Measurements from ENCODE around the gene ZDHHC18. TPM values are rescaled to one million over a fixed set of nuclear protein-coding genes. Genes with fewer than 3 reads are reported as not detected.

Gene ZDHHC18
- total RNA-seq, 6 experiments from 2014 or later = 9.6 to 16.9 (median 14.1) TPM

GRCh38 chr1:26789931-26790330 is 36.6 kb upstream of the ZDHHC18 start:
- no peak overlapping the region for H3K27ac ChIP-seq
- no peak for DNase-seq
- H3K36me3 ChIP-seq = no peaks in the 10 kb centered on the region

GRCh38 chr1:26790551-26790953 is 35.9 kb upstream of the ZDHHC18 start:
- TF ChIP-seq CTCF (IDR thresholded peaks at IDR 0.05) = no peak
- no peak for TF ChIP-seq POLR2A (IDR thresholded peaks at IDR 0.05)
- Histone ChIP-seq H3K36me3 (no peaks in the 10 kb centered on the region), H3K4me1 (peaks cover 0 to 41% (median 21%) of the 10 kb centered on the region in 4 donors), H3K9me3 (no peaks in the 10 kb centered on the region), H3K27ac (no peak overlapping the region), H3K27me3 (no peaks in the 10 kb centered on the region), H3K4me3 (no peak overlapping the region)
- DNase-seq (no peak), ATAC-seq (no peak)
- 55% methylated on average over 2 of the region's 5 CpGs for WGBS (ENCODE audit: insufficient coverage, low coverage, low lambda C conversion rate, missing lambda C conversion rate)
- intact Hi-C loops (cut with DNase I) = loop anchor here (5.0 to 10.0 kb wide), 2 partner anchors 186 to 188 kb away; no protein-coding TSS in a partner anchor

More at GRCh38 chr1:26789931-26790330, 36.6 kb upstream of the ZDHHC18 start:
- Histone ChIP-seq H3K27me3 (no peaks in the 10 kb centered on the region), H3K4me3 (no peak overlapping the region), H3K4me1 (peaks cover 0 to 47% (median 24%) of the 10 kb centered on the region in 4 donors), H3K9me3 (no peaks in the 10 kb centered on the region)
- 54% methylated on average over 4 of the region's 4 CpGs for WGBS (ENCODE audit: insufficient coverage, low coverage, low lambda C conversion rate, missing lambda C conversion rate)
- no peak for TF ChIP-seq CTCF (IDR thresholded peaks at IDR 0.05)
- TF ChIP-seq POLR2A (IDR thresholded peaks at IDR 0.05) = no peak
- intact Hi-C loops (cut with DNase I) = loop anchor here (5.0 to 10.0 kb wide), 3 partner anchors 85 to 188 kb away; no protein-coding TSS in a partner anchor
- no peak for ATAC-seq

GRCh38 chr1:26791148-26791547 is 35.3 kb upstream of the ZDHHC18 start:
- no peak for ATAC-seq
- Histone ChIP-seq H3K27ac (no peak overlapping the region), H3K4me3 (no peak overlapping the region), H3K36me3 (no peaks in the 10 kb centered on the region), H3K27me3 (no peaks in the 10 kb centered on the region), H3K4me1 (peaks cover 0 to 35% (median 18%) of the 10 kb centered on the region in 4 donors), H3K9me3 (no peaks in the 10 kb centered on the region)
- 47% methylated on average over 5 of the region's 6 CpGs for WGBS (ENCODE audit: insufficient coverage, low coverage, low lambda C conversion rate, missing lambda C conversion rate)
- intact Hi-C loops (cut with DNase I) = loop anchor here (5.0 to 10.0 kb wide), 2 partner anchors 186 to 189 kb away; no protein-coding TSS in a partner anchor
- TF ChIP-seq CTCF (IDR thresholded peaks at IDR 0.05) (no peak), POLR2A (IDR thresholded peaks at IDR 0.05) (no peak)
- DNase-seq = no peak

GRCh38 chr1:26791626-26792025 is 34.9 kb upstream of the ZDHHC18 start:
- Histone ChIP-seq H3K27me3 (no peaks in the 10 kb centered on the region), H3K4me3 (no peak overlapping the region), H3K9me3 (no peaks in the 10 kb centered on the region), H3K27ac (no peak overlapping the region), H3K4me1 (peaks cover 0 to 30% (median 13%) of the 10 kb centered on the region in 4 donors), H3K36me3 (no peaks in the 10 kb centered on the region)
- DNase-seq = no peak
- no peak for ATAC-seq
- intact Hi-C loops (cut with DNase I) = loop anchor here (5.0 to 10.0 kb wide), 2 partner anchors 187 to 189 kb away; no protein-coding TSS in a partner anchor
- 15% methylated on average over 2 of the region's 3 CpGs for WGBS (ENCODE audit: insufficient coverage, low coverage, low lambda C conversion rate, missing lambda C conversion rate)
- TF ChIP-seq POLR2A (IDR thresholded peaks at IDR 0.05) = no peak
- no peak for TF ChIP-seq CTCF (IDR thresholded peaks at IDR 0.05)
